ENCODE measurements around the gene TRAM2.

DNA sequence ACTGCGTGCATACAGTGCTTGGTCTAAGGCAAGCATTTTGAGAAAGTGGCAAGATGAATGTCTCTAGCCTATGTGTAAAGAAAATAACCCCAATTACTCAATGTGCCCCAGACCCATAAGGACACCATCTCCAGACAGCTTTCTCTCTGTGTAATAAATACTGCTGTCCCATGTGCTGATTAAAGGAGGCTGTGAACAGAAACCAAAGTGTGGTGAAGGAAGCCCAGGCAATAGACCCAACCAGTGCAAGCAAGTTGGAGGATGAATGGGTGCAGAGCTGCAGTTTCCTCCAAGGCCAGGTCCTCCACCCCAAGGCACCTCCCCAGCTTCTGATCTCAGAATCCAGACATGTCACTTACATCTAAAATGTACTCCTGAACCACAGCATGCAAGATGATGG lies 60.6 kb downstream of the TRAM2 start:
- TF ChIP-seq, protein P1, sequence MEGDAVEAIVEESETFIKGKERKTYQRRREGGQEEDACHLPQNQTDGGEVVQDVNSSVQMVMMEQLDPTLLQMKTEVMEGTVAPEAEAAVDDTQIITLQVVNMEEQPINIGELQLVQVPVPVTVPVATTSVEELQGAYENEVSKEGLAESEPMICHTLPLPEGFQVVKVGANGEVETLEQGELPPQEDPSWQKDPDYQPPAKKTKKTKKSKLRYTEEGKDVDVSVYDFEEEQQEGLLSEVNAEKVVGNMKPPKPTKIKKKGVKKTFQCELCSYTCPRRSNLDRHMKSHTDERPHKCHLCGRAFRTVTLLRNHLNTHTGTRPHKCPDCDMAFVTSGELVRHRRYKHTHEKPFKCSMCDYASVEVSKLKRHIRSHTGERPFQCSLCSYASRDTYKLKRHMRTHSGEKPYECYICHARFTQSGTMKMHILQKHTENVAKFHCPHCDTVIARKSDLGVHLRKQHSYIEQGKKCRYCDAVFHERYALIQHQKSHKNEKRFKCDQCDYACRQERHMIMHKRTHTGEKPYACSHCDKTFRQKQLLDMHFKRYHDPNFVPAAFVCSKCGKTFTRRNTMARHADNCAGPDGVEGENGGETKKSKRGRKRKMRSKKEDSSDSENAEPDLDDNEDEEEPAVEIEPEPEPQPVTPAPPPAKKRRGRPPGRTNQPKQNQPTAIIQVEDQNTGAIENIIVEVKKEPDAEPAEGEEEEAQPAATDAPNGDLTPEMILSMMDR (IDR thresholded peaks at IDR 0.05) = no peak
- TF ChIP-seq POLR2A (IDR thresholded peaks at IDR 0.05) = no peak
